PC-3 (cell line): Measurements from ENCODE around the gene ATF7. TPM values are rescaled to one million over a fixed set of nuclear protein-coding genes. Genes with fewer than 3 reads are reported as not detected.

Experiments
- ATAC-seq: fragments of 200-7000 bp; cut with Tn5 transposase; 2 replicates; pipeline ENCODE4 v1.9.1; 2020; ENCODE audit warnings: mild to moderate bottlenecking, moderate library complexity
- BruUV-seq: library from RNA; stranded (reverse); fragments of 400-500 nt; replicated peaks from 2 replicates; lab custom pipeline; 2021; lab: Mats Ljungman, UMichigan
- CTCF ChIA-PET: fragments of 300-600 bp; sonication (Branson Sonifier 250); formaldehyde crosslinking; loops from one replicate; lab custom pipeline; 2022; ENCODE audit warnings: antibody characterized with exemption; lab: Charles Lee
- POLR2A ChIA-PET: fragments of 300-600 bp; sonication (Branson Sonifier 250); formaldehyde crosslinking; loops from one replicate; lab custom pipeline; 2022; ENCODE audit warnings: antibody characterized with exemption; ENCODE audit not compliant: unreplicated experiment; lab: Charles Lee
- DNase-seq: peaks from one replicate; pipeline ENCODE4 v3.0.0-alpha.2; 2015
- H2AFZ ChIP-seq: fragments of 300-600 bp; sonication (generic); 2 replicates; pipeline ENCODE4 v1.6.0; 2016; ENCODE audit warnings: antibody characterized with exemption, low read length
- H3F3A ChIP-seq: fragments of 300-600 bp; sonication (generic); one replicate; pipeline ENCODE4 v1.6.0; 2017; ENCODE audit warnings: antibody characterized with exemption, low read length, control low read depth, mild to moderate bottlenecking; ENCODE audit not compliant: unreplicated experiment
- H3K27ac ChIP-seq: fragments of 300-600 bp; sonication (generic); 2 replicates; pipeline ENCODE4 v1.5.1; 2016; ENCODE audit warnings: mild to moderate bottlenecking, low read length
- H3K27me3 ChIP-seq: fragments of 300-600 bp; sonication (generic); 2 replicates; pipeline ENCODE4 v1.6.1; 2016; ENCODE audit warnings: low read length, mixed read lengths
- H3K36me3 ChIP-seq: fragments of 300-600 bp; sonication (generic); 2 replicates; pipeline ENCODE4 v1.6.1; 2016; ENCODE audit warnings: low read depth, mixed run types, low read length, mixed read lengths
- H3K4me1 ChIP-seq: fragments of 300-600 bp; sonication (generic); 2 replicates; pipeline ENCODE4 v1.5.1; 2016; ENCODE audit warnings: low read length; ENCODE audit not compliant: insufficient read depth
- H3K4me2 ChIP-seq: fragments of 300-600 bp; sonication (generic); 2 replicates; pipeline ENCODE4 v1.6.0; 2016; ENCODE audit warnings: low read length
- H3K4me3 ChIP-seq: fragments of 300-600 bp; sonication (generic); 2 replicates; pipeline ENCODE4 v1.5.1; 2016; ENCODE audit warnings: mild to moderate bottlenecking, low read length, mixed read lengths
- H3K79me2 ChIP-seq: fragments of 300-600 bp; sonication (generic); 2 replicates; pipeline ENCODE4 v1.6.1; 2017; ENCODE audit warnings: low read length, mixed read lengths
- H3K9ac ChIP-seq: fragments of 300-600 bp; sonication (generic); 2 replicates; pipeline ENCODE4 v1.6.0; 2016; ENCODE audit warnings: mild to moderate bottlenecking, low read length
- H3K9me2 ChIP-seq: fragments of 300-600 bp; sonication (generic); replicated peaks from 2 replicates; pipeline ENCODE4 v1.6.1; 2016; ENCODE audit warnings: mixed run types, low read length, mixed read lengths
- H3K9me3 ChIP-seq: fragments of 300-600 bp; sonication (generic); 2 replicates; pipeline ENCODE4 v1.6.1; 2016; ENCODE audit warnings: low read length, mixed read lengths
- H4K20me1 ChIP-seq: fragments of 300-600 bp; sonication (generic); 2 replicates; pipeline ENCODE4 v1.6.1; 2016; ENCODE audit warnings: low read length, mixed read lengths
- EZH2 ChIP-seq: fragments of 300-600 bp; sonication (generic); IDR thresholded peaks from one replicate; pipeline ENCODE4 v1.6.1; 2017; ENCODE audit warnings: antibody characterized with exemption, mild to moderate bottlenecking, low read length; ENCODE audit not compliant: unreplicated experiment
- EZH2phosphoT487 ChIP-seq: fragments of 300-600 bp; sonication (generic); IDR thresholded peaks from 2 replicates; pipeline ENCODE4 v1.6.1; 2018; ENCODE audit warnings: mild to moderate bottlenecking, antibody characterized with exemption, low read length, borderline replicate concordance
- intact Hi-C: fragments of 100-400 bp; cut with micrococcal nuclease; formaldehyde crosslinking; loops from 2 replicates; pipeline ENCODE4 v1.9.0; 2023
- total RNA-seq: library from RNA; depleted of rRNA; stranded (reverse); fragments of >200 nt; gene quantifications from 2 replicates; pipeline ENCODE4 v1.2.3, GENCODE V29; 2014
- TF ChIP-seq, protein P1 (sequence below): fragments of 300-600 bp; sonication (generic); conservative IDR thresholded peaks from 2 replicates; pipeline ENCODE4 v1.5.1; 2017; ENCODE audit warnings: antibody characterized with exemption, low read depth, mild to moderate bottlenecking, low read length

The ATF7 gene
- total RNA-seq, 1 experiment from 2014 or later, result 7.9 TPM

DNA sequence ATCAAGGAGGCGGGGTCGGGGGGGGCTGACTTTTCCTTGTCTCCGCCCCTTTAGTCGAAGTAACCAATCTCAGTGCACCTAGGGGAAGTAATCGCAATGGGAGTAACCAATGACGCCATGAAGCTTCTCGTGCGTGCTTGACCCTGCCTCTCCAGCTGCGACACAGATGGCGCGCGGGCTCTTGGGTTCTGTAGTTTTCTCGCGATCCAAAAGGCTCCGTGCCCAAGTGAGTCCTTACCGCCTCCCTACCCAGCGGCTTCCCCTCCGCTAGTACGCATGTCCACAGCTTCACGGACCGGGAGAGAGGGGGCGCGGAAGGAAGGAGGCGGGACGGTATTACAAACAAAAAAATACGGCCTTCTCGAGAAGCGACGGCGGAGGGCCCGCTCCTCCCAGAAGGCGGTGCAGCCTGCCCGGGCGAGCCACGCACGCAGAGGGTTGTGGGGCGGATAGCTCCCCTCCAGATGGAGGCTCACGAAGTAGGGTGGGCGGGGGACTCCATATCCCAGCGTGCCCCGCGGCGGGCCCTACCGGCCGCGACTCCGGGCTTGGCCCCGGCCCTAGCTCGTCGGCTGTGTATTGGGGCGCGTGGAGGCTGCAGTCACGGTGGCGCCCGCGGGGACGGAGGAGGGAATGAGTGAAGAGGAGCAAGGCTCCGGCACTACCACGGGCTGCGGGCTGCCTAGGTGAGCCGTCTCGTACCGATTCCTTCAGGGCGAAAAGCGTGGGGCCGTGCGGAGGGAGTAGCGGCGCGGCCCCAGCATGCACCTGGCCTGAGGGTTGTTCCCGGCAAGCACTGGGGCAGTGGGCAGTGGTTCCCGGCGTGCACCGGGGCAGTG, 125.2 kb downstream of the ATF7 start, which contains the start of gene TARBP2:
Gene TARBP2 (plus strand): TSS at position 508 of the 839 bp plus-strand sequence. CDS start 126 bp downstream, at position 634.
- Histone ChIP-seq H2AFZ (peak within 1 kb of the TSS; percentile 89), H3K9me3 (no peaks in the 10 kb centered on the region), H3K4me3 (peak within 1 kb of the TSS; percentile 75), H3F3A (no peaks in the 10 kb centered on the region), H3K27ac (peak within 1 kb of the TSS; percentile 85), H3K4me2 (peak within 1 kb of the TSS; percentile 87), H3K4me1 (peaks cover 33% of the 10 kb centered on the region), H3K36me3 (peaks cover 15% of the 10 kb centered on the region; the same call in 1 of the 2 replicates), H3K9me2 (no peaks in the 10 kb centered on the region), H3K27me3 (no peaks in the 10 kb centered on the region), H3K79me2 (peaks cover 27% of the 10 kb centered on the region), H3K9ac (peak within 1 kb of the TSS; percentile 96), H4K20me1 (no peaks in the 10 kb centered on the region)
- intact Hi-C loops, result no loop called here
- TF ChIP-seq EZH2, result no peak
- no peak for TF ChIP-seq EZH2phosphoT487
- TF ChIP-seq, protein P1, sequence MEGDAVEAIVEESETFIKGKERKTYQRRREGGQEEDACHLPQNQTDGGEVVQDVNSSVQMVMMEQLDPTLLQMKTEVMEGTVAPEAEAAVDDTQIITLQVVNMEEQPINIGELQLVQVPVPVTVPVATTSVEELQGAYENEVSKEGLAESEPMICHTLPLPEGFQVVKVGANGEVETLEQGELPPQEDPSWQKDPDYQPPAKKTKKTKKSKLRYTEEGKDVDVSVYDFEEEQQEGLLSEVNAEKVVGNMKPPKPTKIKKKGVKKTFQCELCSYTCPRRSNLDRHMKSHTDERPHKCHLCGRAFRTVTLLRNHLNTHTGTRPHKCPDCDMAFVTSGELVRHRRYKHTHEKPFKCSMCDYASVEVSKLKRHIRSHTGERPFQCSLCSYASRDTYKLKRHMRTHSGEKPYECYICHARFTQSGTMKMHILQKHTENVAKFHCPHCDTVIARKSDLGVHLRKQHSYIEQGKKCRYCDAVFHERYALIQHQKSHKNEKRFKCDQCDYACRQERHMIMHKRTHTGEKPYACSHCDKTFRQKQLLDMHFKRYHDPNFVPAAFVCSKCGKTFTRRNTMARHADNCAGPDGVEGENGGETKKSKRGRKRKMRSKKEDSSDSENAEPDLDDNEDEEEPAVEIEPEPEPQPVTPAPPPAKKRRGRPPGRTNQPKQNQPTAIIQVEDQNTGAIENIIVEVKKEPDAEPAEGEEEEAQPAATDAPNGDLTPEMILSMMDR, result no peak
- DNase-seq (peak; percentile 98), ATAC-seq (peak; percentile 77)
- BruUV-seq, result no TSS peak
- ChIA-PET POLR2A (interaction anchor here (0.5 to 1.2 kb wide), 7 partner anchors 23 to 824 kb away, joined by 3 to 14 read pairs (median 5); partner anchors contain the start of gene COPZ1), CTCF (interaction anchor here (0.6 to 1.0 kb wide), 6 partner anchors 12 to 269 kb away, joined by 3 to 5 read pairs (median 3); partner anchors contain the start of genes AAAS and ATP5MC2)

GRCh38 chr12:53500142-53500775, 125.9 kb downstream of the ATF7 start:
- no peaks in the 10 kb centered on the region for H3K27me3 ChIP-seq
- H3K9me3 ChIP-seq, result no peaks in the 10 kb centered on the region
- no peaks in the 10 kb centered on the region for H4K20me1 ChIP-seq
- ChIA-PET POLR2A (interaction anchor here (0.5 to 1.2 kb wide), 5 partner anchors 11 to 825 kb away, joined by 3 to 5 read pairs (median 4); partner anchors contain the start of gene COPZ1), CTCF (interaction anchor here (0.7 to 1.0 kb wide), 3 partner anchors 12 to 179 kb away, joined by 3 to 5 read pairs (median 4); partner anchors contain the start of genes AAAS and ATP5MC2)
- peak overlapping the region; percentile 35 for H3K9ac ChIP-seq
- H3F3A ChIP-seq, result no peaks in the 10 kb centered on the region
- ATAC-seq (no peak; the same call in 1 of the 2 replicates), DNase-seq (no peak)
- peaks cover 26% of the 10 kb centered on the region for H3K4me1 ChIP-seq
- H2AFZ ChIP-seq, result peak overlapping the region; percentile 54
- peaks cover 27% of the 10 kb centered on the region for H3K79me2 ChIP-seq
- H3K4me2 ChIP-seq, result peak overlapping the region; percentile 87
- H3K36me3 ChIP-seq, result peaks cover 12% of the 10 kb centered on the region; the same call in 1 of the 2 replicates
- TF ChIP-seq EZH2phosphoT487 (no peak), EZH2 (no peak)
- TF ChIP-seq, protein P1, result no peak
- peak overlapping the region; percentile 75 for H3K4me3 ChIP-seq
- H3K9me2 ChIP-seq, result no peaks in the 10 kb centered on the region
- BruUV-seq, result TSS peak; percentile 90
- H3K27ac ChIP-seq, result peak overlapping the region; percentile 21
- intact Hi-C loops, result no loop called here
